HEK293 (cell line): Measurements from ENCODE around the gene ATG101.

Experiments used
- CTCF ChIA-PET: fragments of 350-600 bp; formaldehyde crosslinking; extraction: SDS; loops from one replicate; lab custom pipeline; 2021; ENCODE audit warnings: antibody characterized with exemption; lab: Yijun Ruan, JAX
- POLR2A ChIA-PET: fragments of 300-600 bp; formaldehyde crosslinking; extraction: SDS; loops from one replicate; lab custom pipeline; 2020; ENCODE audit warnings: antibody characterized with exemption, inconsistent platforms; lab: Yijun Ruan, JAX
- H3K27ac ChIP-seq: fragments of 200-500 bp; sonication (Bioruptor generic); 2 replicates; pipeline ENCODE4 v1.5.1; 2014; ENCODE audit warnings: low read depth, low read length, control low read depth, inconsistent platforms; ENCODE audit errors: extremely low read depth
- H3K36me3 ChIP-seq, 2 experiments: fragments of 200-500 bp in 1 of 2; sonication (Bioruptor generic) in 1 of 2; 1 replicate in 1 of 2; 2 replicates in 1 of 2; pipeline ENCODE4 v1.5.1; 2014 to 2017; ENCODE audit warnings: inconsistent platforms in 2 of 2, low read length in 2 of 2; ENCODE audit not compliant: control insufficient read depth in 2 of 2, insufficient read depth in 1 of 2
- H3K4me1 ChIP-seq: fragments of 200-500 bp; sonication (Bioruptor generic); 2 replicates; pipeline ENCODE4 v1.5.1; 2014; ENCODE audit warnings: mild to moderate bottlenecking, low read length, inconsistent platforms; ENCODE audit not compliant: control insufficient read depth, insufficient read depth
- H3K4me3 ChIP-seq: 2 replicates; pipeline ENCODE4 v1.5.1; 2011; ENCODE audit warnings: low read depth, mild to moderate bottlenecking, control low read depth, low read length, moderate library complexity
- H3K9me3 ChIP-seq: fragments of 200-500 bp; sonication (Bioruptor generic); 2 replicates; pipeline ENCODE4 v1.5.1; 2014; ENCODE audit warnings: low read depth, low read length, inconsistent platforms; ENCODE audit not compliant: control insufficient read depth, insufficient read depth
- GLI2 ChIP-seq: fragments of 450-650 bp; formaldehyde crosslinking; IDR thresholded peaks from 2 replicates; pipeline ENCODE4; 2017; ENCODE audit warnings: missing biosample characterization, missing genetic modification characterization, low read depth, borderline replicate concordance
- GLIS1 ChIP-seq: fragments of 450-650 bp; formaldehyde crosslinking; IDR thresholded peaks from 2 replicates; pipeline ENCODE4 v1.5.1; 2016; ENCODE audit warnings: missing biosample characterization, missing genetic modification characterization
- PATZ1 ChIP-seq: fragments of 450-650 bp; formaldehyde crosslinking; IDR thresholded peaks from 2 replicates; pipeline ENCODE4 v1.5.1; 2016; ENCODE audit warnings: missing biosample characterization, missing genetic modification characterization
- PRDM10 ChIP-seq: fragments of 450-650 bp; formaldehyde crosslinking; IDR thresholded peaks from 2 replicates; pipeline ENCODE4 v1.5.1; 2016; ENCODE audit warnings: missing biosample characterization, missing genetic modification characterization
- SCRT1 ChIP-seq: fragments of 450-650 bp; formaldehyde crosslinking; IDR thresholded peaks from 2 replicates; pipeline ENCODE4 v1.5.1; 2016; ENCODE audit warnings: missing biosample characterization, missing genetic modification characterization, borderline replicate concordance
- SP3 ChIP-seq: fragments of 450-650 bp; formaldehyde crosslinking; IDR thresholded peaks from 2 replicates; pipeline ENCODE4 v1.5.1; 2016; ENCODE audit warnings: missing biosample characterization, missing genetic modification characterization
- TCF7L2 ChIP-seq: IDR thresholded peaks from 2 replicates; pipeline ENCODE4 v1.6.1; 2011; ENCODE audit warnings: low read depth, mild to moderate bottlenecking, inconsistent platforms, low read length, moderate library complexity, borderline replicate concordance
- YY1 ChIP-seq: fragments of 450-650 bp; formaldehyde crosslinking; IDR thresholded peaks from 2 replicates; pipeline ENCODE4 v1.5.1; 2018; ENCODE audit warnings: missing biosample characterization, missing genetic modification characterization
- ZBTB8A ChIP-seq: fragments of 450-650 bp; formaldehyde crosslinking; IDR thresholded peaks from 2 replicates; pipeline ENCODE4 v1.5.1; 2016; ENCODE audit warnings: missing biosample characterization, missing genetic modification characterization
- ZFP69B ChIP-seq: fragments of 450-650 bp; formaldehyde crosslinking; IDR thresholded peaks from 2 replicates; pipeline ENCODE4 v1.5.1; 2016; ENCODE audit warnings: missing biosample characterization, missing genetic modification characterization
- ZNF221 ChIP-seq: fragments of 450-650 bp; formaldehyde crosslinking; IDR thresholded peaks from 2 replicates; pipeline ENCODE4 v1.5.1; 2017; ENCODE audit warnings: missing biosample characterization, missing genetic modification characterization, borderline replicate concordance
- ZNF292 ChIP-seq: fragments of 450-650 bp; formaldehyde crosslinking; IDR thresholded peaks from 2 replicates; pipeline ENCODE4 v1.5.1; 2016; ENCODE audit warnings: low read depth, missing biosample characterization, missing genetic modification characterization, borderline replicate concordance
- ZNF341 ChIP-seq: fragments of 450-650 bp; formaldehyde crosslinking; IDR thresholded peaks from 2 replicates; pipeline ENCODE4; 2016; ENCODE audit warnings: low read depth, missing biosample characterization, missing genetic modification characterization
- ZNF350 ChIP-seq: fragments of 450-650 bp; formaldehyde crosslinking; IDR thresholded peaks from 2 replicates; pipeline ENCODE4 v1.5.0; 2017; ENCODE audit warnings: missing biosample characterization, mild to moderate bottlenecking, missing genetic modification characterization
- ZNF600 ChIP-seq: fragments of 450-650 bp; formaldehyde crosslinking; IDR thresholded peaks from 2 replicates; pipeline ENCODE4 v1.5.1; 2016; ENCODE audit warnings: missing biosample characterization, missing genetic modification characterization
- ZNF654 ChIP-seq: fragments of 450-650 bp; formaldehyde crosslinking; IDR thresholded peaks from 2 replicates; pipeline ENCODE4 v1.5.1; 2016; ENCODE audit warnings: low read depth, missing biosample characterization, missing genetic modification characterization
- ZNF701 ChIP-seq: fragments of 450-650 bp; formaldehyde crosslinking; IDR thresholded peaks from 2 replicates; pipeline ENCODE4 v1.5.1; 2016; ENCODE audit warnings: missing biosample characterization, missing genetic modification characterization
- ZNF747 ChIP-seq: fragments of 450-650 bp; formaldehyde crosslinking; IDR thresholded peaks from 2 replicates; pipeline ENCODE4 v1.5.1; 2016; ENCODE audit warnings: missing biosample characterization, missing genetic modification characterization
- ZSCAN18 ChIP-seq: fragments of 450-650 bp; formaldehyde crosslinking; IDR thresholded peaks from 2 replicates; pipeline ENCODE4 v1.5.1; 2016; ENCODE audit warnings: missing biosample characterization, missing genetic modification characterization
- ZSCAN4 ChIP-seq: fragments of 450-650 bp; formaldehyde crosslinking; IDR thresholded peaks from 2 replicates; pipeline ENCODE4 v1.5.1; 2017; ENCODE audit warnings: missing biosample characterization, missing genetic modification characterization
- TF ChIP-seq, protein P1 (sequence below): fragments of 450-650 bp; formaldehyde crosslinking; IDR thresholded peaks from 2 replicates; pipeline ENCODE4; 2016; ENCODE audit warnings: missing biosample characterization, missing genetic modification characterization
- TF ChIP-seq, protein P2 (sequence below): fragments of 450-650 bp; formaldehyde crosslinking; conservative IDR thresholded peaks from 2 replicates; pipeline ENCODE4 v1.5.1; 2016; ENCODE audit warnings: low read depth, missing biosample characterization, missing genetic modification characterization

ATG101 gene

DNA sequence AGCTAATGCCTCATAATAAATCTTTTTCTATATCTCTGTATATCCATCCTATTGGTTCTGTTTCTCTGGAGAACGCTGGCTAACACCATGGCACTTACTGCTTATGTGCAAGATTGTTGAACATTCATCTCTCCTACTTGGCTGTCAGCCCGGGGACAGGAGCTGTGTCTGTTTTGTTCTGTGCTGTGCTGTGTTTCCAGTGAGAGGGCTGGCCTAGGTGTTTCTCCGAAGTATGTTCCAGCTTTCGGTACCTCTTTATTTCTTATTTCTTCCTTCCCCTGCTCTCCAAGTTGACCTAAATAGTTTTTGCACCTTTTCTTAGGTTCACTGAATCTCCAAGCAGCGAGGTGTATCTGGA lies 37.4 kb upstream of the ATG101 start (continued):
- no peak for TF ChIP-seq ZNF292 (tag by site-specific recombination)
- TF ChIP-seq GLIS1 = no peak
- TF ChIP-seq ZNF350 (tag by site-specific recombination) = no peak
- TF ChIP-seq PATZ1 (tag by site-specific recombination) = no peak
- TF ChIP-seq ZNF654 (tag by site-specific recombination) = 0 out of 2 replicates have a peak, but pooled peaks have one; percentile 1
- no peak for TF ChIP-seq ZNF701 (tag by site-specific recombination)
- TF ChIP-seq ZNF221 (tag by site-specific recombination) = no peak
- no peak for TF ChIP-seq SCRT1 (tag by site-specific recombination)
- no peak for TF ChIP-seq YY1 (tag by site-specific recombination)
- TF ChIP-seq TCF7L2 = no peak
- no peak for TF ChIP-seq ZSCAN18 (tag by site-specific recombination)
- TF ChIP-seq, protein P1, sequence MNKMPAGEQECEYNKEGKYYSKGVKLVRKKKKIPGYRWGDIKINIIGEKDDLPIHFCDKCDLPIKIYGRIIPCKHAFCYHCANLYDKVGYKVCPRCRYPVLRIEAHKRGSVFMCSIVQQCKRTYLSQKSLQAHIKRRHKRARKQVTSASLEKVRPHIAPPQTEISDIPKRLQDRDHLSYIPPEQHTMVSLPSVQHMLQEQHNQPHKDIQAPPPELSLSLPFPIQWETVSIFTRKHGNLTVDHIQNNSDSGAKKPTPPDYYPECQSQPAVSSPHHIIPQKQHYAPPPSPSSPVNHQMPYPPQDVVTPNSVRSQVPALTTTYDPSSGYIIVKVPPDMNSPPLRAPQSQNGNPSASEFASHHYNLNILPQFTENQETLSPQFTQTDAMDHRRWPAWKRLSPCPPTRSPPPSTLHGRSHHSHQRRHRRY (tag by site-specific recombination) = no peak
- no peak for TF ChIP-seq GLI2
- TF ChIP-seq, all 188 proteins: peak for 3

DNA sequence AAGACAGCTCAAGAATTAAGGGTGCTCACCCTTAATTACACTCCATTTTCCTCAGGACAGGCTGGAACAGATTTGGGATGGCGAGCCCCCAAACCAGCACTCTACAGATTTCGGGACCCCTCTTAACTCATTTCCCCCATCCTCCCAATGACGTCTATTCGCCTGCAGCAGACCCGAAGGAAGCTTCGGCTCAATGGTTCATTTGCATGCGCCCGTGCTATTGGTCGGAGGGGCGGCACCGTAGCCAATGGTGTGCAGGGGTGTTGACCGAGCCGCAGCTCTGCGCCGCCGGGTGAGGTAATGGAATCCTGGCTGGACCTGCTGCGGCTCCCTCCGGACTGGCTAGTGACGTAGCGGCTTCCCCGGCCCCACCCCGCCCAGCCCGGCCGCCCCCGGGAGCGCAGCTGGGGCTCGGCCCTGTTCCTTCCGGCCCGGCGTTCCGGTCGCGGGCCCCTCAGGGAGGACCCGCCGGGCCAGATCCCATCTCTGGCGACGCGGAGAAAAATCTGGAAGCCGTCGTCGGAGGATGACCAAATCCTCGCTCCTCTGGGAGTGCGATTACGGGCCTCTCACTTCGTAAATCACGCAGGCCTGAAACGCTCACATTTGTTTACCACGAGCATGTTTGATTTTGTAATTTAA lies 36.9 kb upstream of the ATG101 start:
- CTCF ChIA-PET = interaction anchor here (0.8 to 16.1 kb wide), 7 partner anchors 11 to 90 kb away, joined by 3 to 794 read pairs (median 7); partner anchors contain the start of genes ATG101 and SMIM41
- Histone ChIP-seq H3K36me3 (no peaks in the 10 kb centered on the region), H3K9me3 (no peaks in the 10 kb centered on the region), H3K4me3 (0 out of 2 replicates have a peak overlapping the region, but pooled peaks have one; percentile 9), H3K27ac (no peak overlapping the region; the same call in 1 of the 2 replicates), H3K4me1 (peaks cover 13% of the 10 kb centered on the region)
- POLR2A ChIA-PET = interaction anchor here (0.6 to 2.1 kb wide), 8 partner anchors 11 to 973 kb away, joined by 3 to 16 read pairs (median 4); partner anchors contain the start of genes ATG101, EIF4B, NR4A1 and TAMALIN
- TF ChIP-seq ZFP69B (peak; percentile 74; the same call in 1 of the 2 replicates), ZNF600 (peak; percentile 58; the same call in 1 of the 2 replicates), ZNF747 (tag by site-specific recombination) (no peak), ZNF701 (tag by site-specific recombination) (no peak), ZNF341 (tag by site-specific recombination) (0 out of 2 replicates have a peak, but pooled peaks have one; percentile 28), PRDM10 (0 out of 2 replicates have a peak, but pooled peaks have one; percentile 19), ZBTB8A (tag by site-specific recombination) (peak; percentile 39), ZSCAN4 (no peak), SP3 (tag by site-specific recombination) (peak; percentile 66)
- TF ChIP-seq, protein P2, sequence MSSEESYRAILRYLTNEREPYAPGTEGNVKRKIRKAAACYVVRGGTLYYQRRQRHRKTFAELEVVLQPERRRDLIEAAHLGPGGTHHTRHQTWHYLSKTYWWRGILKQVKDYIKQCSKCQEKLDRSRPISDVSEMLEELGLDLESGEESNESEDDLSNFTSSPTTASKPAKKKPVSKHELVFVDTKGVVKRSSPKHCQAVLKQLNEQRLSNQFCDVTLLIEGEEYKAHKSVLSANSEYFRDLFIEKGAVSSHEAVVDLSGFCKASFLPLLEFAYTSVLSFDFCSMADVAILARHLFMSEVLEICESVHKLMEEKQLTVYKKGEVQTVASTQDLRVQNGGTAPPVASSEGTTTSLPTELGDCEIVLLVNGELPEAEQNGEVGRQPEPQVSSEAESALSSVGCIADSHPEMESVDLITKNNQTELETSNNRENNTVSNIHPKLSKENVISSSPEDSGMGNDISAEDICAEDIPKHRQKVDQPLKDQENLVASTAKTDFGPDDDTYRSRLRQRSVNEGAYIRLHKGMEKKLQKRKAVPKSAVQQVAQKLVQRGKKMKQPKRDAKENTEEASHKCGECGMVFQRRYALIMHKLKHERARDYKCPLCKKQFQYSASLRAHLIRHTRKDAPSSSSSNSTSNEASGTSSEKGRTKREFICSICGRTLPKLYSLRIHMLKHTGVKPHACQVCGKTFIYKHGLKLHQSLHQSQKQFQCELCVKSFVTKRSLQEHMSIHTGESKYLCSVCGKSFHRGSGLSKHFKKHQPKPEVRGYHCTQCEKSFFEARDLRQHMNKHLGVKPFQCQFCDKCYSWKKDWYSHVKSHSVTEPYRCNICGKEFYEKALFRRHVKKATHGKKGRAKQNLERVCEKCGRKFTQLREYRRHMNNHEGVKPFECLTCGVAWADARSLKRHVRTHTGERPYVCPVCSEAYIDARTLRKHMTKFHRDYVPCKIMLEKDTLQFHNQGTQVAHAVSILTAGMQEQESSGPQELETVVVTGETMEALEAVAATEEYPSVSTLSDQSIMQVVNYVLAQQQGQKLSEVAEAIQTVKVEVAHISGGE = peak; percentile 86
